ENCODE results near the gene ARL14. TPM values are rescaled to one million over a fixed set of nuclear protein-coding genes. Genes with fewer than 3 reads are reported as not detected.

The ARL14 gene
- total RNA-seq, 1 donor from 2014 or later, result 0.53 TPM

- Mint-ChIP-seq H3K4me3 (no peak overlapping the region), H3K27ac (no peak overlapping the region), H3K9me3 (no peaks in the 10 kb centered on the region), H3K36me3 (no peaks in the 10 kb centered on the region), H3K4me1 (ENCODE audit: unreplicated experiment) (no peaks in the 10 kb centered on the region), H3K27me3 (no peaks in the 10 kb centered on the region)
- no peak for DNase-seq (ENCODE audit: extremely low spot score, unreplicated experiment)
- TF ChIP-seq CTCF (conservative IDR thresholded peaks at IDR 0.05), result no peak
These were observed 48.4 kb downstream of the ARL14 start for GRCh38 chr3:160725338-160725737.

Other genes starting within 250 kb of the ARL14 start
- gene TRIM59, start 227.4 kb upstream of the ARL14 start, total RNA-seq (ENCODE audit: low replicate concordance), result 13.8 and 28.1 TPM in 2 replicates
- gene KPNA4, start 111.6 kb upstream of the ARL14 start, total RNA-seq (ENCODE audit: low replicate concordance), result 49.0 and 60.5 TPM in 2 replicates
- gene PPM1L, start 79.1 kb downstream of the ARL14 start, total RNA-seq (ENCODE audit: low replicate concordance), result 28.7 and 29.4 TPM in 2 replicates